Endothelial cell of umbilical vein (primary cell): ENCODE results near the gene MAST4.

Experiments
- EZH2 ChIP-seq: IDR thresholded peaks from 2 replicates; pipeline ENCODE4 v1.6.1; 2012; ENCODE audit warnings: borderline replicate concordance, low read depth, mild to moderate bottlenecking, moderate library complexity, low read length, inconsistent platforms; ENCODE audit not compliant: severe bottlenecking
- FOS ChIP-seq: IDR thresholded peaks from 2 replicates; pipeline ENCODE4 v1.6.1; 2011; ENCODE audit warnings: mild to moderate bottlenecking, low read length, moderate library complexity, borderline replicate concordance; ENCODE audit not compliant: insufficient read depth
- JUN ChIP-seq: IDR thresholded peaks from 2 replicates; pipeline ENCODE4 v1.6.1; 2011; ENCODE audit warnings: borderline replicate concordance, low read depth; ENCODE audit not compliant: insufficient read length, insufficient read depth
- MYC ChIP-seq: IDR thresholded peaks from one replicate; pipeline ENCODE4 v1.6.1; 2011; ENCODE audit warnings: mild to moderate bottlenecking, low read depth, low read length
- POLR2A ChIP-seq: IDR thresholded peaks from 2 replicates; pipeline ENCODE4 v1.6.1; 2012; ENCODE audit warnings: low read depth, mild to moderate bottlenecking, control low read depth, low read length
- POLR2AphosphoS5 ChIP-seq: IDR thresholded peaks from 2 replicates; pipeline ENCODE4 v1.6.1; 2012; ENCODE audit warnings: low read depth, mild to moderate bottlenecking, control low read depth, low read length, moderate library complexity; ENCODE audit not compliant: insufficient read depth
- TF ChIP-seq, protein P1 (sequence below), 2 donors: IDR thresholded peaks; 1 replicate in 1 of 2; 2 replicates in 1 of 2; pipeline ENCODE4 v1.5.1; 2011; ENCODE audit warnings: low read length in 2 of 2, mild to moderate bottlenecking in 2 of 2, moderate library complexity in 2 of 2, control low read depth in 1 of 2, inconsistent platforms in 1 of 2, low read depth in 1 of 2; ENCODE audit not compliant: insufficient read depth in 1 of 2; ENCODE audit errors: extremely low read depth in 1 of 2
- TF ChIP-seq, protein P2 (sequence below): IDR thresholded peaks from 2 replicates; pipeline ENCODE4 v1.6.1; 2011; ENCODE audit not compliant: insufficient read depth, insufficient read length

DNA sequence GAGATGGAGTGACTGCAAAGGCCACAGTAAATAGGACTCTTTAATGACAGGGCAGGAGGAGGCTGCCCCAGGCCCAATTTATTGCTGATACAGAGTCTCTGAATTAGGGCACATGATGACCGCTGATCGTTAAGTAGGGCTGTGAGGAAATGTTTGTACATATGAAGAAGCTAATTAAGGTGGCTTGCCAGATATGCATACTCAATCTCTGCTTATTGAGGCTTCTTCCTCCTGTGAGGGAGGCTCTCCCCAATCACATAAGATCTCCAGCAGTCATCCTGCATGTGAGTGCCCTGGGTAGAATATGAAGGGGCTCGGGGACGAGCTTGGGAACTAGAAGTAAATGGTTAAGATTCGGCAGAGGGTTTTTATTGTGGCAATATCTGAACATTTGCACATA lies 608.6 kb downstream of the MAST4 start:
- TF ChIP-seq, protein P1, sequence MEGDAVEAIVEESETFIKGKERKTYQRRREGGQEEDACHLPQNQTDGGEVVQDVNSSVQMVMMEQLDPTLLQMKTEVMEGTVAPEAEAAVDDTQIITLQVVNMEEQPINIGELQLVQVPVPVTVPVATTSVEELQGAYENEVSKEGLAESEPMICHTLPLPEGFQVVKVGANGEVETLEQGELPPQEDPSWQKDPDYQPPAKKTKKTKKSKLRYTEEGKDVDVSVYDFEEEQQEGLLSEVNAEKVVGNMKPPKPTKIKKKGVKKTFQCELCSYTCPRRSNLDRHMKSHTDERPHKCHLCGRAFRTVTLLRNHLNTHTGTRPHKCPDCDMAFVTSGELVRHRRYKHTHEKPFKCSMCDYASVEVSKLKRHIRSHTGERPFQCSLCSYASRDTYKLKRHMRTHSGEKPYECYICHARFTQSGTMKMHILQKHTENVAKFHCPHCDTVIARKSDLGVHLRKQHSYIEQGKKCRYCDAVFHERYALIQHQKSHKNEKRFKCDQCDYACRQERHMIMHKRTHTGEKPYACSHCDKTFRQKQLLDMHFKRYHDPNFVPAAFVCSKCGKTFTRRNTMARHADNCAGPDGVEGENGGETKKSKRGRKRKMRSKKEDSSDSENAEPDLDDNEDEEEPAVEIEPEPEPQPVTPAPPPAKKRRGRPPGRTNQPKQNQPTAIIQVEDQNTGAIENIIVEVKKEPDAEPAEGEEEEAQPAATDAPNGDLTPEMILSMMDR (IDR thresholded peaks at IDR 0.05; ENCODE audit: extremely low read depth in 1 of 2, insufficient read depth in 1 of 2, low read depth in 1 of 2, low read length in 2 of 2), result no peak
- no peak for TF ChIP-seq MYC
- TF ChIP-seq POLR2A, result no peak
- no peak for TF ChIP-seq FOS
- TF ChIP-seq EZH2, result no peak
- TF ChIP-seq POLR2AphosphoS5, result no peak
- TF ChIP-seq, protein P2, sequence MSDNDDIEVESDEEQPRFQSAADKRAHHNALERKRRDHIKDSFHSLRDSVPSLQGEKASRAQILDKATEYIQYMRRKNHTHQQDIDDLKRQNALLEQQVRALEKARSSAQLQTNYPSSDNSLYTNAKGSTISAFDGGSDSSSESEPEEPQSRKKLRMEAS, result no peak
- no peak for TF ChIP-seq JUN
